ENCODE data around the gene TMEM11.
A peak's percentile ranks its signal among the peaks of the same experiment; 100 is the strongest.
"Not testable (repeated sequence)": the region's sequence is repeated elsewhere in the genome, so short reads cannot be mapped to it uniquely, and the experiment has no call there.

The TMEM11 gene

DNA sequence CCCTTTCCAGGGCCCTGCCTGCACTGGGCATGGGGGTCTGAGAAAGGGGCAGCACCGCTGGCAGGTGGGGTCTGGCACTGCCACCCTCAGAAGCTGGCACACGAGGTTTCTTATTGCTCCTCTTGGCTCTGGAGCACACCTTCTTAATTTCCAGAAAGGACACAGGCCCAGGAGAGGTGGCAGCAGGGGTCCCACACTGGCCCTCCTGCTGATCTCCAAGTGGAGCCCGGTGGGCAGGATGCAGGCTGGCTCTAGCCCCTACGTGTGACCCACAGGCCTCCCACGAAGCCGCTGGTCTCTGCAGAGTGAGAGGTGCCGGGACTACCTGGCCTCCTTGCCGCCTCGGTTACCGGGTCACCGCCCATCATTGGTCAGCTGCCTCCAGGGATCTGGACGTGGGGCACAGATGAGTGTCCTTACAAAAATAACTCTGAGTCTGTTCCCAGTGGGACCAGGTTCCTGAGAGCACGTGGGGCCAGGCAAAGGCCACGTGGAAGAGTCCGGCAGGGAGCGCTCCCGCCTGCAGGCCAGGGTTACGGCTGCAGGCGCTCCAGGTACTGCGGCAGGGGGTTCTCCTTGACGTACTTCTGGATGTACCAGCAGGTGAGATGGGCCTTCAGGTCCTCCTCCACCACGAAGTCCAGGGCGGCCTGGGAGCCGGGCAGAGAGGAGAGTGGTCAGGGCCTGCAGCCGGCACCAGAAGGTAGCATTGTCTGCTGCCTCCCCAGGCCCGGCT lies 29.0 kb upstream of the TMEM11 start:
- no peak for FAIRE-seq
- no peak for DNase-seq (ENCODE audit: low spot score)

- no peak for FAIRE-seq
- no peak for DNase-seq (ENCODE audit: low spot score)
Observed at GRCh38 chr17:21242026-21242697, 28.2 kb upstream of the TMEM11 start.

DNA sequence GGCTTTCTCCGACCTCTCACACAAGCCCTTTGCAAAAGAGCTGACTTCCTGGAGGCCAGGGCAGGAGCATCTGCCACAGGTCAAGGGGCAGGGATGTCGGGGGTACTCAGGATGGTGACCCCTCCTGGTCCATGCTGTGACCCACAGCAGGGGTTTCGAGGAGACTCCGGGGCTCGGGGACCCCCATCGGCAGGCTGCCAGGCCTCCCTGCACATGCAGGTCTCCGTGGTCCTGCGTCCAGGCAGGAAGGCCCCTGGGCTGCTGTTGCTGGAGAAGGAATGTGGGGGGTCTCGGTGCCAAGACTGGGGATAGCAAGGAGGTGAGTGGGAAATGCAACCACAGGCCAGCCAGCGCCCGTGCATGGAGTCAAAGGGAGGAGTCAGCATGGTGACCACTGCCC lies 27.6 kb upstream of the TMEM11 start:
- no peak for FAIRE-seq

GRCh38 chr17:21240369-21241055 lies 26.6 kb upstream of the TMEM11 start:
- FAIRE-seq = no peak
- no peak for DNase-seq (ENCODE audit: low spot score)

More for the DNA sequence above, 27.6 kb upstream of the TMEM11 start:
- DNase-seq (ENCODE audit: low spot score) = no peak

DNA sequence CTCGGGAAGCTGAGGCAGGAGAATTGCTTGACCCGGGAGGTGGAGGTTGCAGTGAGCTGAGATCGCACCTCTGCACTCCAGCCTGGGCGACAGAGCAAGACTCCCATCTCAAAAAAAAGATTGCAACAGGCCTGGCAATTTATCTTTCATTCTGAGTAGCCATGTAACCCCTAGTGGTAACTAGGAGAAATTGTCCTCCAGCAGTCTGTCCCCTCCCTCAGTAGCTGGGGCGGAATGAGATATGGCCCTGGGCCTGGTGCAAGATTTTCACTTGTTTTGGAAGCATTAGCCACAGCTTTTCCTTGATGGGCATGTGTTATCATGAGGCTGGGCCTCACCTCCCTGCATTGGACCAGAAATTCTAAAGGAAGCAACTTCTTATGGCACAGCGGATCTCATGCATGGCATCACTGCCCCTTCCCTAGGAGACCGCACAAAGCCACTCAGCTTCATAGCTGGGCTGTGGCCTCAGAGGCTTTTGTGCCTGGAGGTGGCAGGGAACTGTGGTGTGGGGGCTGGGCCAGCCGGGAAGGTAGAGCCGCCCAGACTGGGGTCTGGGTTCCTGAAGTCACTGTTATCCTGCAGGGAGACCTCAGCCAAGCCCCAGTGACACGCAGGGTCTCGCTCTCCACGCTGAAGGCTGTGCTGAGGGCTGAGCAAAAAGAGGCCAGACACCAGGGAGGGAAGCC lies 25.9 kb upstream of the TMEM11 start:
- FAIRE-seq = no peak
- peak; percentile 43 for DNase-seq (ENCODE audit: low spot score)

DNA sequence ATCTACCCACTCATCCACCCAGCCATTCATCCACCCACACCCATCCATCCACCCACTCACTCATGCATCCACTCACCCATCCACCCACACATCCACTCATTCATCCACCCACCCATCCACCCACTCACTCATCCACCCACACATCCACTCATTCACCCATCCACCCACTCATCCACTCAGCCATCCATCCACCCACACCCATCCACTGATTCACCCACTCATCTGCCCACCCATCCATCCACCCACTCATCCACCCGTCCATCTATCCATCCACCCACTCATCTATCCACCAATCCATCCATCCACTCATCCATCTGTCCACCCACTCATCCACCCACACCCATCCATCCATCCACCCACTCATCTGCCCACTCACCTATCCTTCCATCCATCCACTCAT lies 22.0 kb upstream of the TMEM11 start:
- FAIRE-seq (no peak), DNase-seq (ENCODE audit: low spot score) (no peak)

DNA sequence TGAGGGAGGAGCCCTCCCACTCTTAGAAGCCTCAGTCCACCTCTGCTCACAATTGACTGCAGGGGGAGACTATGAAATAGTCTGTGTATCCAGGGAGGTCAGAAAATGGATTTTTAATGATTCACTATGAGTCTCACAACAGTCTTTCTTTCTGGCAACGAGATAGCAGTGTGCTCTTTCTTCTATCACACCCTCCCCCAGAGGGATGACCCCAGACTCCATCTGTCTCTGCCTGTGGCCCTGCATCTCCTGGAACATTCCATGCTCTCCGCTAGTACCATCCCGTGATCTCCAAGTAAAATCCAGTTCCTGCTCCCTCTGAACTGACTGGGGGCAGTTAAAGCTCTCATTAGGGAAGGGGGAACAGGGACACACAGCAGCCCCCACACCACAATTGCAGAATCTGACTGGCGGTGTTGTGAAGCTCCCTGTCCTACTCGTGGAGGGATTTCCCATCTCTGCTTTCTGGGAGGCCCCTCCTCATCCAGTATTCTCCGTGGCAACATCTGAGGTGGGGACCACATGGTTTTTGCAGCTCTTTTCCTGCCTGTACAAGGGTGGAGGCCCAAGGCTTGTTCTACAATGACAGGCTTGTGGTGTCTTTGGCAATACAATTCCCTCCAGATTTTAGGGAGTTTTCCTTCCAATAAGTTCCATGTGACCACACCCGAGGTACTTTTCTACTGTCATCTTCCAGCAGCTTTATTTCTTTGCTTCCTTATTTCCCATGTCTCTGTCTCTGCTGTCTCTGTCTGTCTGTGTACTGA lies 19.8 kb upstream of the TMEM11 start:
- FAIRE-seq = no peak

GRCh38 chr17:21232033-21232749 lies 18.2 kb upstream of the TMEM11 start:
- DNase-seq (ENCODE audit: low spot score) = no peak
- no peak for FAIRE-seq

More for the DNA sequence above, 19.8 kb upstream of the TMEM11 start:
- DNase-seq (ENCODE audit: low spot score) = no peak

GRCh38 chr17:21231533-21231932 lies 17.6 kb upstream of the TMEM11 start:
- DNase-seq (ENCODE audit: low spot score) (no peak), FAIRE-seq (no peak)

GRCh38 chr17:21228845-21229244 lies 14.9 kb upstream of the TMEM11 start:
- DNase-seq (ENCODE audit: low spot score) (no peak), FAIRE-seq (no peak)

- DNase-seq (ENCODE audit: low spot score) (no peak), FAIRE-seq (no peak)
Observed at GRCh38 chr17:21228111-21228510, 14.2 kb upstream of the TMEM11 start.

GRCh38 chr17:21227277-21227676 lies 13.3 kb upstream of the TMEM11 start:
- not testable (repeated sequence) for DNase-seq (ENCODE audit: low spot score); FAIRE-seq

DNA sequence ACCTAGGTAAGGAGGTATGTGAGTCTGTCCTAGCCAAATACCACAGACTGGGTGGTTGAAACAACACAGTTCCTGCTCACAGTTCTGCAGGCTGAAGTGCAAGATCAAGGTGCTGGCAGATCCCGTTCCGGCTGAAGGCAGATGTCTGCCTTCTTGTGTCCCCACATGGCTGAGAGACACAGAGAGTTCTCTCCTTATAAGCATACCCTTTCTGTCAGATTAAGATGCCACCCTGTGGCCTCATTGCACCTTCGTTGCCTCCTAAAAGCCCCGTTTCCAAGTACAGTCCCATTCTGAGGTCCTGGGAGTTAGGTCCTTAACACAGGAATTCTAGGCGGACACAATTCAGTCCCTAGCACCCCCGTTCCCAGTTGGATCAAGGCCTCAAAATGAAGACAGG lies 9.1 kb upstream of the TMEM11 start:
- no peak for FAIRE-seq
- DNase-seq (ENCODE audit: low spot score) = no peak

DNA sequence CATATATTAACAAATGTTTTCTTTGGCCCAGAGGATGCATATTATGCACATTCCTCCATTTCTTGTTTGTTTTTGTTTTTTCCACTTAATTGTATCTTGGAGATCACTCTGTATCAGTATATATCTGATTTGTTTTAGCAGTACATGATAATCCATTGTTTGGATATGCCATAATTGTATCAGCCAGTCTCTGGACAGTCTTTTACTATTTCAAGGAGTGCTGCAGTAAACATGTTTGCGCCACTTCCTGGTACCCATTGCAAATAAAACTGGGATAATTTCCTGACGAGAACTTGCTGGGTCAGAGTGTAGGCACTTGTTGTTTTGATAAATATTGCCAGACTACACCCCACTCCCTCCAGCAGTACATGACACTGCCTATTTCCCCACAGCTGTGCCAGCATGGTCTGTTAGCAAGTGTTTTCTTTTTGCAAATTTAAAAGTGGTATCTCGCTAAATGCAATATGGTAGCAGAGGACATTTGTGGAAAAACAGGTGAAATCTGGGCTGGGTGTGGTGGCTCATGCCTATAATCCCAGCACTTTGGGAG lies 4.9 kb upstream of the TMEM11 start:
- FAIRE-seq (no peak), DNase-seq (ENCODE audit: low spot score) (no peak)

DNA sequence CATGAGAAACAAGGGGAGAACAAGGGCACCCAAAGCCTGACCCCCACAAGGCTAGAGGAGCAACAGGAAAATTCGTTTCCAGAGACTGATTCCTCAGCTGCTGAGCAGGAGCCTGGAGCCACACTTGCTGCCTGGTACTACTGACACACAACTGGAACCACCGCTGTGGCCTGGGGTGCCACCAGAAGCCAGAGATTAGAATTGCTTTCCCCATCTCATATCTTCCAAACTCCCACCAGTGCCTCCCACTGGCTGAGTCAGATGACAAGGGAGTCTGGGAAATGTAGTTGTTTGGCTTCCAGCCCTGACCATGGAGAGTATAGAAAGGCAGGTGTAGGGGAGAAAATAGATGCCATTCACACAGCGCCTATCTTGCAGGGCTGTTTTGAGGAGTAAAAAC lies 4.1 kb upstream of the TMEM11 start:
- DNase-seq (ENCODE audit: low spot score) (no peak), FAIRE-seq (no peak)

- DNase-seq (ENCODE audit: low spot score) = no peak
- no peak for FAIRE-seq
Observed at GRCh38 chr17:21217346-21217745, 3.4 kb upstream of the TMEM11 start.

DNA sequence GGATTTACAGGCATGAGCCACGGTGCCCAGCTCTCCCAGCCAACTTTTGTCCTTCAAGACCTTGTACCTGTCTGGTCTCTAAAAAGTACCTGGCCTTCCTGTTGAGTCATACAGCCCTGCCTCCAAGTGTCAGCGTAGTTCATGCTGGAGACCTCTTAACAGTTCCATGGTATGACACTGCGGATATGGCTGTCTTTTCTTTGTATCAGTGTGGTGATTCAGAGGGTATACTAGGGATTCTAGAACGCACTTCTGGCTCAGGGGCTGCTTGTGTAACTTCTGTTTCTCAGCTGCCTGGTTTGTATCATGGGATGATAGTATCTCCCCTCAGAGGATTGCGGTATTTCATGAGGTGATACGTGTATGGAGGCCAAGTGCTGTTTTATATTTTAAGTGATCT lies 2.0 kb upstream of the TMEM11 start:
- DNase-seq (ENCODE audit: low spot score) (no peak), FAIRE-seq (no peak)

DNA sequence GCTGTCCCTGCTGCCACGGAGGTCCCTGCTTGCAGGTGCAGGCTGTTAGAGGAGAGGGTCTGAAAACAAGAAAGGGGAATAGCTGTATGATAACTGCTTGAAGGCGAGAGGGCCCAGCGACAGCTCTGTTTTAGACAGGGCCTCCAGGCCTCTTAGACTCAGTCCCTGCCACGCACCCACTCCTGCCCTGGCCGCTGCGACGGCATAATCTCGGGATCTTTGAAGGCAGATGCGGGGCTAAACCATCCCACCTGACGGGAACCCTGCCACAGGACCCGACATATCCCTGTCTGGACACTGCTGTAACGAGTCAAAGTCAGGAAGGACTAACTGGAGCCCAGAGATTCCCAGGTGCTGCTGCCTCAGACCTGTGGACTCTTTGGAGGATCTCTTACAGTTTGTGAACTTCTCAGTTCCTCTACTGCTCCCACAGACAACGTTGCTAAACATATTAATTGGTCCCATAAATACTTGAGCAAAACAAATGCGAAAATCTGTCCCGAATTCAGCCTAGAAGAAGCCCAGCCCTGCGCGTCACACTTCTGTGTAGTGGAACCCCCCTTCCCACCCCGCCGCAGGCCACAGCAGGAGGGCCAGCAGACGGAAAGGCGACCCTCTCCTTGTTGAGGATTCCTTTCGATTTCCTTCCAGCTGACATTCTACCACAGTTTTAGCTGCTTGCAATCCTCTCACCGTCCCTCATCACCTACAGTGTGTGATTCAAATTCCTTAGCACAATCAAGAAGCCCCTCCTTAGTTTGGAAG lies 998 bp upstream of the TMEM11 start:
- DNase-seq (ENCODE audit: low spot score) (no peak), FAIRE-seq (no peak)

GRCh38 chr17:21213638-21214014 lies 335 bp downstream of the TMEM11 start:
- FAIRE-seq = no peak
- peak; percentile 34 for DNase-seq (ENCODE audit: low spot score)

All from urothelium cell line (cell line).